Measurements from ENCODE around the gene LNX1. TPM values are rescaled to one million over a fixed set of nuclear protein-coding genes. Genes with fewer than 3 reads are reported as not detected.

Gene LNX1
- total RNA-seq, 4 donors from 2014 or later, result 11.9 to 66.5 (median 41.3) TPM

DNA sequence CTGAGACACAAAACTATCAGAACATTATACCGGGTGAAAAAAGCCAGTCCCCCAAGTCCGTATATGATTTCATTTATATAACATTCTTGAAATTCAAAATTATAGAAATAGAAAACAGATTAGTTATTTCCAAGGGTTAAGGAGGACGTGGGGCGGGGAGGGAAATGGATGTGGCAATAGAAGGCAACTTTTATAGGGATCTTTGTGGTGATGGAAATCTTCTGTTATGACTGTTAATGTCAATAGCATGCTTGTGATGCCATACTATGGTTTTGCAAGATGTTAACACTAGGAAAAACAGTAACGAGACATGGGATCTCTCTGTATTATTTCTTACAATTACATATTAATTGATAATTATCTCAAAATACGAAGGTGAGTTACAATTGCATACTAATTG is 96.4 kb downstream of the LNX1 start:
- TF ChIP-seq, protein P1, sequence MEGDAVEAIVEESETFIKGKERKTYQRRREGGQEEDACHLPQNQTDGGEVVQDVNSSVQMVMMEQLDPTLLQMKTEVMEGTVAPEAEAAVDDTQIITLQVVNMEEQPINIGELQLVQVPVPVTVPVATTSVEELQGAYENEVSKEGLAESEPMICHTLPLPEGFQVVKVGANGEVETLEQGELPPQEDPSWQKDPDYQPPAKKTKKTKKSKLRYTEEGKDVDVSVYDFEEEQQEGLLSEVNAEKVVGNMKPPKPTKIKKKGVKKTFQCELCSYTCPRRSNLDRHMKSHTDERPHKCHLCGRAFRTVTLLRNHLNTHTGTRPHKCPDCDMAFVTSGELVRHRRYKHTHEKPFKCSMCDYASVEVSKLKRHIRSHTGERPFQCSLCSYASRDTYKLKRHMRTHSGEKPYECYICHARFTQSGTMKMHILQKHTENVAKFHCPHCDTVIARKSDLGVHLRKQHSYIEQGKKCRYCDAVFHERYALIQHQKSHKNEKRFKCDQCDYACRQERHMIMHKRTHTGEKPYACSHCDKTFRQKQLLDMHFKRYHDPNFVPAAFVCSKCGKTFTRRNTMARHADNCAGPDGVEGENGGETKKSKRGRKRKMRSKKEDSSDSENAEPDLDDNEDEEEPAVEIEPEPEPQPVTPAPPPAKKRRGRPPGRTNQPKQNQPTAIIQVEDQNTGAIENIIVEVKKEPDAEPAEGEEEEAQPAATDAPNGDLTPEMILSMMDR (IDR thresholded peaks at IDR 0.05; ENCODE audit: low read depth), result no peak

DNA sequence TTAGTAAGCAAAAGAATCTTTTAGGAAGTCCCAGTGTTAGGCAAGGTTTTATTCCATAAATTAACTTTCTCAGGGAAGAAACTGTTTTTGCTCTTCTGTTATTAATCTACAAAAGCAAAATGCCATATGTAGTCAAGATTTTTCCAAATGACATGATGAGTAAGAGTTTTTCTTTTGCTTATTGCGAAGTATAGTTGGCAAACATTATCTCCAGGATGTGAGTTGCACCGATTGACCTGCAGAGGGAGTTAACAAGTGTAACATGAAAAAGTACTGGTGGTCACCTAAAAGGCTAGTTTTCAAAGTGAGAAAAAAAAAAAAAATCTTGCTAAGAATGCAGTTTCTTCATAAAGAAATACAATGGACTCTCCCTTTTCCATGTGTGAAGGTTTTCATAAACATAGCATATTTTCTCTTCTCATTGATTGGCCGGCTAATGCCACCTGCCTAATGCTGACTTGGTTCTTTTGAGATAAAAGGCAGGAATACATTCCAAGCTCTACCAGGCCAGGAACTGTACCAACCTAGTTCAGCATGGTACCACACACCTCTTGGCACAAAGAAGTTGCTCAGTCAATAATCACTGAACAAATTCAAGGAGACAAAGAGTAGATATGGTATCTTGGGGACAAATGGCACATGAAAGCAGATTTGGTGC is 100.2 kb downstream of the LNX1 start:
- TF ChIP-seq, protein P1 (IDR thresholded peaks at IDR 0.05; ENCODE audit: low read depth), result no peak

DNA sequence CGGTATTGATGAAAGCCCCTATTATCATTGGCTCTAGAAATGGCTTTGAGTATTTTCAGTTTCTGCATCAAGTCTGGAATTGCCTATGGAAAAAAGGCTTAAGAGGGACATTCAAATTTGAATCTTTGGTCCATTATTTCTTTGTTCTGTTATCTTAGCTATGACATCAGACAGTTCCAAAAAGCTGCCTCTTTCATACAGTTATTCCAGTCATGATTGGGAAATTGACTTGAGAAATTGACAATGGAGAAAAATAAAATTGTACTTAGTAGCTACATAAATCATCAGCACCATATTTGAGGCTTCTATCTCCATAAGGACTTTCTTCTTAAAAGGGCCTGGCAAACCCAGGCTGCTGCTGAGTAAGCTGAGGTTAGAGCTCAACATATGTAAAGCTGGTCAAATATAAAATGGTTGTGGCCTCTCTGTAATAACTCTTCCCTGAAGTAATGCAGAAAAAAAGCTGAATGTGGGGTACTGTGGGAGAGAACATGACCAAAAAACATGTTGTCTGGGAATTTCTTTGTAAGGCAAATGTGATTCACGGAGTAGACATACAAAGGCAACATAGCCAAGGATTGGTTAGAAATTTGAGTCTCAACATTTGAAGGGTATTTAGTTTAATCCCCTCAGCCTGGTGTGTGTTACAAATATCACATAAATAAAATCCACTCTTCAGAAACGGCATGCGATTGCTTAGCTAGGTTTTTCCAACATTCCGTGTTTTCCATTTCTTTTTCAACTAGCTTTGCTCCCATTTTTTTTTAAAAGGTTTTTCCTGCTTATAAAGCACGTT is 100.9 kb downstream of the LNX1 start:
- TF ChIP-seq, protein P1 (IDR thresholded peaks at IDR 0.05; ENCODE audit: low read depth), result no peak

DNA sequence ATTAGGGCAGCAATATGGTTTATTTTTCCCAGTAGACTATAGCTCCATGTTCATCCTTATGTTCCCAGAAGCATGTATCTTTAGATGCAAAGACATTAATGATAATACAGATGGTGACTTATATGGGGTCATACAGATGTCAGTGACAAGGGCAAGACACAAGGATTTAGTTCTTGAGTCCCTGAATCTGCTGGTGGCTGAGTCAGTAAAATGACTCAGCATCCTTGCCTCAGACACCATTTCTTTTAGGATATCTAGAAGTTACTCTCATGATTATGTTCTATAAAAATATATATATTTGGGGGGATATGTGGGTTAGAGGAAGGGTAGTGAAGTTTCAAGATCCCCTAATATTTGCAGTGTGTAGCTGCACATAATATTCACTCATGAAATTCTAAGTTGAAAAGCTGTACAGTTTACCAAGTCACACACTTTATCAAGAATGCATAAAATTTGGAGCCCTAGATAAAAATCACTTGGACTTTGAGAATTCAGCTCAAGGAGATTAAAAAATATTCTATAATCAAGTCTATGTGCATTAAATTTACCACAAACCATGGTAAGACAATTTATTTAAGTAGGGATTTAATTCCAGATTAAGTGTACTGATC is 101.9 kb downstream of the LNX1 start:
- TF ChIP-seq, protein P1 (IDR thresholded peaks at IDR 0.05; ENCODE audit: low read depth), result no peak

DNA sequence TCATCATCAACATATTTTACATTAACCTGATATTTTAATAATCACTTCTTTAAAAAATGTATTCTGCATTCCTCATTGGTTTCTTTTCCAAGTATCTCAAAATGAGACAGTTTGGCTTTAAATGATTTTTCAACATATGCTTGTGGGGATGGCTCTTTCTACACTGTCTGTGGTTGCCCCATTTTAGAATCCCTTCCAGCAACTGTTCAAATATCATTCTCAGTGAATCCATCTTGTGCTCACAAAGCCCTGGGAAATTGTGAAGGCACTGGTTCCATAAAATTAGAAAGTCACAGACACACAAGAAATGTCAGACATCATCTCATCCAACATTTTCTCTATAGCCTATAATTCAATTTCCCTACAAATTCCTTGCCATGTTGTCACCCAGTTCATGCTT is 103.5 kb downstream of the LNX1 start:
- TF ChIP-seq, protein P1 (IDR thresholded peaks at IDR 0.05; ENCODE audit: low read depth), result no peak

DNA sequence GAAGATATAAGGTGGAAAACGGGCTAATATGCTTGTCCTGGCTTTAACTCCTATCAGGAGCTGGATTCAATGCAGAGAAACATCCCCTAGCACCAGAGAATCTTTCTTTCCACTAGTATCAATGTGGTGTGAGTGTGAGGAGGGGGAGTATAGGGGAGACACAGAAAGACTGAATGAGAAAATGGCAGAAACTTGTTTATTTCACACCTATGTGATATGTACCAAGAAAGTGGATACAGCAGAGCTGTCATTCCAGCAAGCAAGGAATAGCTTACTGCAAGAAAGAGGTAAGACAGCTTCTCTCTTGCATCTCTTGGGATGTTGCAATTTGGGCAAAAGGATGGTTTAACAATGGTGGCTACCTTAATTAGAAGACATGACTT is 105.6 kb downstream of the LNX1 start:
- TF ChIP-seq, protein P1 (IDR thresholded peaks at IDR 0.05; ENCODE audit: low read depth), result no peak
